Measurements from ENCODE around the gene NR4A1. TPM values are rescaled to one million over a fixed set of nuclear protein-coding genes. Genes with fewer than 3 reads are reported as not detected.
"Not testable (repeated sequence)": the region's sequence is repeated elsewhere in the genome, so short reads cannot be mapped to it uniquely, and the experiment has no call there.

NR4A1 gene
- total RNA-seq, 4 donors from 2014 or later: 74.9 to 1,106 (median 350) TPM

DNA sequence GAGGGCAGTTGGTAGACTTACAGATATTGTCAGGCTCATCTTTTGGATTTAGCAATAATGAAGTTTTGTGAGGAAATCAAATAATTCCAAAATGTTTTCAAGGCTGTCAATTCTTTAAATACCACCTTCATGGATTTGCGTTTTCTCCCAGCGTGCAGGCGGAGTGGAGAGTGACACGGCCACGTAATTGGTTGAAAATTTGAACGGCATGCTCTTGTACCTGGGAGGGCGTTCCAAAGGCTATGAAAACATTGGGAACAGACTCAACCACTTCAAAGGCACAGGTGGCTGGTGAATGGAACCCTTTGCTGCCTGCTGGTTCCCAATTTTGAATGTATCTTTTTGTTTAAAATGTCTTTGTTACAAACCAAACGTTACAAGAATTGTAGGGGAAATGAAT lies 40.6 kb downstream of the NR4A1 start:
- ATAC-seq (ENCODE audit: low FRiP score) (no peak), DNase-seq (ENCODE audit: low spot score) (no peak)
- TF ChIP-seq, protein P1, sequence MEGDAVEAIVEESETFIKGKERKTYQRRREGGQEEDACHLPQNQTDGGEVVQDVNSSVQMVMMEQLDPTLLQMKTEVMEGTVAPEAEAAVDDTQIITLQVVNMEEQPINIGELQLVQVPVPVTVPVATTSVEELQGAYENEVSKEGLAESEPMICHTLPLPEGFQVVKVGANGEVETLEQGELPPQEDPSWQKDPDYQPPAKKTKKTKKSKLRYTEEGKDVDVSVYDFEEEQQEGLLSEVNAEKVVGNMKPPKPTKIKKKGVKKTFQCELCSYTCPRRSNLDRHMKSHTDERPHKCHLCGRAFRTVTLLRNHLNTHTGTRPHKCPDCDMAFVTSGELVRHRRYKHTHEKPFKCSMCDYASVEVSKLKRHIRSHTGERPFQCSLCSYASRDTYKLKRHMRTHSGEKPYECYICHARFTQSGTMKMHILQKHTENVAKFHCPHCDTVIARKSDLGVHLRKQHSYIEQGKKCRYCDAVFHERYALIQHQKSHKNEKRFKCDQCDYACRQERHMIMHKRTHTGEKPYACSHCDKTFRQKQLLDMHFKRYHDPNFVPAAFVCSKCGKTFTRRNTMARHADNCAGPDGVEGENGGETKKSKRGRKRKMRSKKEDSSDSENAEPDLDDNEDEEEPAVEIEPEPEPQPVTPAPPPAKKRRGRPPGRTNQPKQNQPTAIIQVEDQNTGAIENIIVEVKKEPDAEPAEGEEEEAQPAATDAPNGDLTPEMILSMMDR (IDR thresholded peaks at IDR 0.05): no peak

DNA sequence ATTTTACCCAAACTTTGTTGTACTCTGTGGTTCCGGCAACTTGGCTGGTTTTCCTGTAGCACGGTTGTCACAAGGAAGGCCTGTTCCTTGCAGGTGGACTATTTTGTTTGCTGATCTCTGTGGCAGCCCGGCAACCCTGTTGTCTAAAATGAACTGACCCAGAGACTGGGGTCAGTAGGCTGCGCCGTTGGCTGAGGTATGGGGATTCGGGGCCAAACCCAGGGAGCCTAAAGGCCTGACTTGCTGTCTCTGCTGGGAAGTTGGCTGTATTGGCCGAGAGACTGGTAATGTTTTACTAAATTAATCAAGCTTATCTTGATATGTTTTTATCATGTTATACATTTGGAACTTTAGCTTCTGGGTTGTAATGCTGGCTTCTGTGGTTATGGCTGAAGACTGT lies 42.1 kb downstream of the NR4A1 start:
- ATAC-seq (ENCODE audit: low FRiP score): no peak
- DNase-seq (ENCODE audit: low spot score): no peak

GRCh38 chr12:52096332-52097044 lies 45.2 kb downstream of the NR4A1 start:
- DNase-seq (ENCODE audit: low spot score) (no peak), ATAC-seq (ENCODE audit: low FRiP score) (no peak)
- TF ChIP-seq, protein P1 (IDR thresholded peaks at IDR 0.05): no peak

More for the DNA sequence above, 42.1 kb downstream of the NR4A1 start:
- TF ChIP-seq, protein P1 (IDR thresholded peaks at IDR 0.05): no peak

- no peak for DNase-seq (ENCODE audit: low spot score)
- ATAC-seq (ENCODE audit: low FRiP score): no peak
Measured at GRCh38 chr12:52097045-52097666, 45.9 kb downstream of the NR4A1 start.

DNA sequence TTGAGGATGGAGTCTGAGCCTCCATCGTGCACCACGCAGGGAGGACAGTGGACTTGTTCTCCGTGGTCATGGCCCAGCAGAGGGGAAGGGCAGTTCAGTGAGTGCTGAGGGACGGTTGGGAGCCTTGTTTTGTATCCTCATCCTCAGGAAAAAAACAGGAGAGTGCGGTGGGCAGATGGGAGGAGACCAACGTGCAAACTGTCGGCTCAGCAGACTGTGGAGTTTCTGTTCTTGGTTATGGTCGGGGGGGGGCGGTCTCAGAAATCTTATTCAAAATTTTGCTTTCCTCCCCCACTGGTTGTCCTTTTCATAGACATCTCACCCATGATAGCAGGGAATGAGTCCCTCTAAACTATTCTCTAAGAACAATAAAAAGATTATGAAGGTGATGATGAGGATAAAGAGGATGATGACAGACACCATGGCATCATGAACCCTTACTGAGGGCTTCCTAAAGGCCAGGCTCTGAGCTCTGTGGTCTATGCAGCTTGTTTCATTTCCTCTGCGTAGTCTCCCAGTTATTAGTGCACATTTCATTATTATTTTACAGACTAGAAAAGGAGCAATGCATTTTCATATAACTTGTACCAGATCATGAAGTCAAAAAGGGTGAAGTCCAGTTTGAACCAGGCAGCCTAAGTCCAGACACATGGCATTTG lies 53.3 kb downstream of the NR4A1 start:
- DNase-seq (ENCODE audit: low spot score); ATAC-seq (ENCODE audit: low FRiP score): not testable (repeated sequence)

More at GRCh38 chr12:52097045-52097666, 45.9 kb downstream of the NR4A1 start:
- TF ChIP-seq, protein P1 (IDR thresholded peaks at IDR 0.05): no peak

Other genes starting within 250 kb of the NR4A1 start
- gene FIGNL2, start 202.7 kb upstream of the NR4A1 start, total RNA-seq: under 1 TPM in 3 of 4 donors, not detected in 1; 0.24 to 0.63 (median 0.63) TPM
- not detected for gene ANKRD33, start 163.3 kb upstream of the NR4A1 start, total RNA-seq
- gene ACVRL1, start 143.9 kb upstream of the NR4A1 start, total RNA-seq: 100 to 1,000 TPM in 3 of 4 donors, 10 to 100 TPM in 1; 69.3 to 593 (median 113) TPM
- 10 to 100 TPM; 15.9 to 42.2 (median 20.5) TPM for gene ACVR1B, start 99.7 kb upstream of the NR4A1 start, total RNA-seq
- 10 to 100 TPM; 19.0 to 67.9 (median 29.5) TPM for gene TAMALIN, start 44.5 kb upstream of the NR4A1 start, total RNA-seq
- gene ATG101, start 18.5 kb downstream of the NR4A1 start, total RNA-seq: 10 to 100 TPM; 33.6 to 65.5 (median 52.6) TPM
- gene SMIM41, start 28.3 kb downstream of the NR4A1 start, total RNA-seq: 1 to 10 TPM in 3 of 4 donors, not detected in 1; 1.1 to 1.9 (median 1.1) TPM
- 1 to 10 TPM in 1 of 4 donors, under 1 TPM in 2, not detected in 1; 0.37 to 5.5 (median 0.75) TPM for gene KRT80, start 140.6 kb downstream of the NR4A1 start, total RNA-seq
- 100 to 1,000 TPM in 3 of 4 donors, 1 to 10 TPM in 1; 2.5 to 248 (median 111) TPM for gene KRT7, start 181.8 kb downstream of the NR4A1 start, total RNA-seq
- under 1 TPM in 1 of 4 donors, not detected in 3; 0.37 TPM for gene KRT86, start 223.2 kb downstream of the NR4A1 start, total RNA-seq
- gene KRT81, start 240.1 kb downstream of the NR4A1 start, total RNA-seq: not detected